Right lobe of liver (tissue), 6 donors: ENCODE results near the gene ADGRG6. TPM values are rescaled to one million over a fixed set of nuclear protein-coding genes. Genes with fewer than 3 reads are reported as not detected.

Experiments
- ATAC-seq, 4 donors: fragments of 200-7000 bp; cut with Tn5 transposase; one replicate each; pipeline ENCODE4 v1.9.1; 2020; ENCODE audit warnings: mild to moderate bottlenecking in 4 of 4, moderate library complexity in 4 of 4
- DNase-seq, 3 donors: peaks; one replicate each; pipeline ENCODE4 v3.0.0-alpha.2; 2020
- H3K27ac ChIP-seq, 3 donors: fragments of 200-600 bp; one replicate each; pipeline ENCODE4 v1.8.0; 2022
- H3K27me3 ChIP-seq, 2 donors: fragments of 200-600 bp; one replicate each; pipeline ENCODE4 v1.8.0; 2022
- H3K36me3 ChIP-seq, 4 donors: fragments of 200-600 bp; sonication (generic) in 1 of 4; one replicate each; pipeline versions ENCODE4 v1.5.1 to v1.8.0; 2017 to 2022; ENCODE audit warnings: control low read depth in 1 of 4
- H3K4me1 ChIP-seq, 4 donors: fragments of 200-600 bp; sonication (generic) in 1 of 4; one replicate each; pipeline versions ENCODE4 v1.5.1 to v1.8.0; 2017 to 2022; ENCODE audit warnings: control low read depth in 1 of 4
- H3K4me3 ChIP-seq, 3 donors: fragments of 200-600 bp; one replicate each; pipeline ENCODE4 v1.8.0; 2022
- H3K9me3 ChIP-seq, 4 donors: fragments of 200-600 bp; sonication (generic) in 1 of 4; one replicate each; pipeline versions ENCODE4 v1.5.1 to v1.8.0; 2017 to 2022; ENCODE audit warnings: control low read depth in 1 of 4
- CTCF ChIP-seq, 4 donors: fragments of 200-600 bp in 3 of 4; fragments of 450-650 bp in 1 of 4; IDR thresholded peaks; one replicate each; pipeline versions ENCODE4 v1.5.1 to v1.8.0; 2016 to 2022; ENCODE audit warnings: antibody characterized with exemption in 4 of 4, mild to moderate bottlenecking in 2 of 4
- POLR2A ChIP-seq: fragments of 450-650 bp; IDR thresholded peaks from one replicate; pipeline ENCODE4 v1.6.1; 2017; ENCODE audit warnings: antibody characterized with exemption, mild to moderate bottlenecking
- WGBS: methylation state at CpG from one replicate; pipeline ENCODE4 v1.1.6; 2018; ENCODE audit warnings: low coverage, low lambda C conversion rate; ENCODE audit not compliant: insufficient coverage; ENCODE audit errors: missing lambda C conversion rate; 5-methylcytosine and 5-hydroxymethylcytosine counted together
- intact Hi-C, 2 donors: fragments of 100-400 bp; cut with DNase I; formaldehyde crosslinking; loops; one replicate each; pipeline versions ENCODE4 v1.11.2 to v1.14.1; 2022
- total RNA-seq, 6 experiments: library from RNA; depleted of rRNA in 2 of 6; stranded (reverse); fragments of >200 nt in 2 of 6; fragmentation: NEBNext Ultra II Directional in 3 of 6; extraction: Animal tissue kit (Norgen Biotek cat#: 25700) in 3 of 6; gene quantifications; one replicate each; pipeline versions ENCODE4 v1.1.0 to v1.2.4, GENCODE V29; 2016 to 2023
- donor health status: DM: no; HTN: yes; CAD: no.
- donor health status: DM: no; HTN: no; CAD: no.
- donor health status: DM: no; HTN: no; CAD: no.
- donor health status: DM: no; HTN: yes; CAD: no.
- donor health status: DM: no; HTN: yes; CAD: no.

The ADGRG6 gene
- total RNA-seq, 6 experiments from 2014 or later, result 49.6 to 114 (median 94.6) TPM

GRCh38 chr6:142325111-142325510 lies 23.3 kb downstream of the ADGRG6 start:
- H3K36me3 ChIP-seq, result no peaks in the 10 kb centered on the region
- H3K9me3 ChIP-seq, result no peaks in the 10 kb centered on the region
- 77% methylated on average over 3 of the region's 3 CpGs for WGBS
- ATAC-seq (no peak), DNase-seq (no peak)
- intact Hi-C loops, result no loop called here
- no peak overlapping the region for H3K4me3 ChIP-seq
- TF ChIP-seq POLR2A, result no peak
- TF ChIP-seq CTCF (IDR thresholded peaks at IDR 0.05), result no peak
- no peak overlapping the region for H3K27ac ChIP-seq
- H3K4me1 ChIP-seq, result peaks cover 0 to 13% (median 0%) of the 10 kb centered on the region in 4 donors
- no peaks in the 10 kb centered on the region for H3K27me3 ChIP-seq

GRCh38 chr6:142326540-142326939 lies 24.7 kb downstream of the ADGRG6 start:
- TF ChIP-seq POLR2A (no peak), CTCF (IDR thresholded peaks at IDR 0.05) (no peak)
- no peak overlapping the region for H3K27ac ChIP-seq
- no peaks in the 10 kb centered on the region for H3K9me3 ChIP-seq
- intact Hi-C loops, result no loop called here
- no peaks in the 10 kb centered on the region for H3K27me3 ChIP-seq
- ATAC-seq, result no peak
- 67% methylated on average over 1 of the region's 1 CpG for WGBS
- H3K4me1 ChIP-seq, result peaks cover 0 to 26% (median 4%) of the 10 kb centered on the region in 4 donors
- no peak for DNase-seq
- no peaks in the 10 kb centered on the region for H3K36me3 ChIP-seq
- H3K4me3 ChIP-seq, result no peak overlapping the region

- Histone ChIP-seq H3K36me3 (no peaks in the 10 kb centered on the region), H3K27ac (no peak overlapping the region), H3K4me1 (peaks cover 0 to 33% (median 8%) of the 10 kb centered on the region in 4 donors), H3K27me3 (no peaks in the 10 kb centered on the region), H3K9me3 (no peaks in the 10 kb centered on the region), H3K4me3 (no peak overlapping the region)
- ATAC-seq, result no peak
- DNase-seq, result no peak
- WGBS, result 93% methylated on average over 2 of the region's 2 CpGs
- TF ChIP-seq POLR2A (no peak), CTCF (IDR thresholded peaks at IDR 0.05) (no peak)
- intact Hi-C loops, result no loop called here
Measured at GRCh38 chr6:142328070-142328469, 26.3 kb downstream of the ADGRG6 start.

- WGBS, result 71% methylated on average over 3 of the region's 3 CpGs
- no peak overlapping the region for H3K4me3 ChIP-seq
- no peaks in the 10 kb centered on the region for H3K9me3 ChIP-seq
- TF ChIP-seq POLR2A, result no peak
- TF ChIP-seq CTCF (IDR thresholded peaks at IDR 0.05), result no peak
- DNase-seq, result no peak
- no peaks in the 10 kb centered on the region for H3K36me3 ChIP-seq
- intact Hi-C loops, result no loop called here
- ATAC-seq, result no peak
- no peaks in the 10 kb centered on the region for H3K27me3 ChIP-seq
- no peak overlapping the region for H3K27ac ChIP-seq
- H3K4me1 ChIP-seq, result peaks cover 0 to 47% (median 14%) of the 10 kb centered on the region in 4 donors
Measured at GRCh38 chr6:142329486-142330113, 27.8 kb downstream of the ADGRG6 start.
